ENCODE data around the gene KLC4. TPM values are rescaled to one million over a fixed set of nuclear protein-coding genes. Genes with fewer than 3 reads are reported as not detected.

KLC4 gene
- total and polyA plus RNA-seq, 3 donors from 2014 or later = 41.1 to 63.1 (median 49.4) TPM

DNA sequence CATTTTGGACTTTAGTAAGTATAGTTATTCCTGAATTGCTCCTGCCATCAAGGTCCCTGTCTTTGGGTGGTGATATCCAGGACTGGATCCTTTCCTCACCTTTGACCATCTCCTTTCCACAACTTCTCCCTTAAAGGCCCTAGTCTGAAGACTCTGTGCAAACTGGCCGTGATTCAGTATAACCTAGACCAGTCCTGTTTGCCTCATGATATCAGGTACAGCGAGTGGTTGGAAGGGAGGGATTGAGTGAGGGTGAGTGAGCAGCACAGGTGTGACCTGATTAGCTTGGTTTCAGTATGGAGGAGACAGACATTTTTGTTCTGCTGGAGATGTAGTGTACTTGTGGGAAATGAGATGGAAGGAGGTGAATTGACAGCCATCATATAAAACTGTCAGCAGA, 40.3 kb upstream of the KLC4 start:
- Histone ChIP-seq H3K27ac (no peak overlapping the region), H3K27me3 (no peaks in the 10 kb centered on the region), H3K4me1 (peaks cover 29% of the 10 kb centered on the region), H3K4me3 (no peak overlapping the region), H3K9me3 (no peaks in the 10 kb centered on the region), H3K36me3 (ENCODE audit: low read depth, missing control alignments) (no peaks in the 10 kb centered on the region)
- intact Hi-C loops (cut with DNase I; ENCODE audit: low total_unique reads) = no loop called here
- 85 to 86% methylated on average over 2 of the region's 2 CpGs for WGBS, 2 donors
- TF ChIP-seq, protein P1, sequence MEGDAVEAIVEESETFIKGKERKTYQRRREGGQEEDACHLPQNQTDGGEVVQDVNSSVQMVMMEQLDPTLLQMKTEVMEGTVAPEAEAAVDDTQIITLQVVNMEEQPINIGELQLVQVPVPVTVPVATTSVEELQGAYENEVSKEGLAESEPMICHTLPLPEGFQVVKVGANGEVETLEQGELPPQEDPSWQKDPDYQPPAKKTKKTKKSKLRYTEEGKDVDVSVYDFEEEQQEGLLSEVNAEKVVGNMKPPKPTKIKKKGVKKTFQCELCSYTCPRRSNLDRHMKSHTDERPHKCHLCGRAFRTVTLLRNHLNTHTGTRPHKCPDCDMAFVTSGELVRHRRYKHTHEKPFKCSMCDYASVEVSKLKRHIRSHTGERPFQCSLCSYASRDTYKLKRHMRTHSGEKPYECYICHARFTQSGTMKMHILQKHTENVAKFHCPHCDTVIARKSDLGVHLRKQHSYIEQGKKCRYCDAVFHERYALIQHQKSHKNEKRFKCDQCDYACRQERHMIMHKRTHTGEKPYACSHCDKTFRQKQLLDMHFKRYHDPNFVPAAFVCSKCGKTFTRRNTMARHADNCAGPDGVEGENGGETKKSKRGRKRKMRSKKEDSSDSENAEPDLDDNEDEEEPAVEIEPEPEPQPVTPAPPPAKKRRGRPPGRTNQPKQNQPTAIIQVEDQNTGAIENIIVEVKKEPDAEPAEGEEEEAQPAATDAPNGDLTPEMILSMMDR (IDR thresholded peaks at IDR 0.05) = no peak
- TF ChIP-seq POLR2A (IDR thresholded peaks at IDR 0.05) = no peak
- no peak for DNase-seq

DNA sequence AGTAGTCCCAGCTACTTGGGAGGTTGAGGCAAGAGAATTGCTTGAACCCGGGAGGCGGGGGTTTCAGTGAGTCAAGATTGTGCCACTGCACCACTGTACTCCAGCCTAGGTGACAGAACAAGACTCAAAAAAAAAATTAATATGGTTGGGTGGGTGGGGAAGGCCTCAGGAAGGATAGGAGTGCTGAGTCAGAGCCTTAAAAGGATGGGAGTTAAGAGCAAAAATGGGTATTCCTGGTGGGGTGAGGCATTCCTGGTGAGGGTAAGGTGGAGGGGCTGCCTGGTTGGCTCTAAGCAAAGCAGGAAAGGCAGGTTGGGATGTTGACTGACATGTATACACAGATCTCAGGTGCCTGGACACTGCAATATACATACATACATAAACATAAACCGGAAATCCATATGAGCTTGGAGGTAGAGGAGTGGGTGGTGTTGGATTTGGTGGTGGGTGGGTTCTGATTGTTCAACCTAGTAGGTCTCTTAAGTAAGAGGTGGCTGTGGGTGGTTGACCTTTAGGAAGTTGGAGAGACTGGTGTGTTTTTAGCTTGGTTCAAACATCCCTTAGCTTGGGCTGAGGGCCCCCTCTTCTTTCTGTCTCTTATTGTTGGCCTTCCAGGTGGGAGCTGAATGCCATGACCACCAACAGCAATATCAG, 39.3 kb upstream of the KLC4 start:
- H3K36me3 ChIP-seq (ENCODE audit: low read depth, missing control alignments) = no peaks in the 10 kb centered on the region
- H3K4me3 ChIP-seq = no peak overlapping the region
- DNase-seq = no peak
- no peaks in the 10 kb centered on the region for H3K9me3 ChIP-seq
- H3K27ac ChIP-seq = peak overlapping the region in 1 of 2 donors; percentile 88
- H3K27me3 ChIP-seq = no peaks in the 10 kb centered on the region
- H3K4me1 ChIP-seq = peaks cover 23% of the 10 kb centered on the region
- TF ChIP-seq, protein P1 (IDR thresholded peaks at IDR 0.05) = no peak
- TF ChIP-seq POLR2A (IDR thresholded peaks at IDR 0.05) = no peak
- intact Hi-C loops (cut with DNase I; ENCODE audit: low total_unique reads) = no loop called here
- WGBS, 2 donors = 95 to 100% methylated on average over 3 of the region's 3 CpGs

DNA sequence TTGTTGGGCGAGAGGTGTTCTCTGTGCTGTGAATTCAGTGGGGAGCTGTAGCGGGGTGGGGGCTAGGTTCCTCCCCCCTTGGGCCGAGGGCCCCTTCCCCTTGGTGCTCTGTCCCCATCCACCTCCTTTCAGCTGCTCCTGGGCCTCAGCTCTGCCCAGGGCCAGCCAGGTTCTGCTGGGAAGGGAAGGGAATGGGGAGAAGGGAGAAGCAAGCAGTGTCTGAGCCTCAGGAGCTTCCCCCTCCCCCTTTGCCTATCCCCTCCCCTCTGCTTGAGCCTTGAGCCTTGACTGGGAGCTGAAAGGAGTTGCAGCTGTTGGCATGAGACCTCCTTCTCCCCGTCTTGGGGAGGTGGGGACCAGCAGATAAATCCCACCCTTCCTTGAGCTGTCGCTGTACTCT, 38.6 kb upstream of the KLC4 start:
- Histone ChIP-seq H3K27ac (peak overlapping the region; percentile 40 to 88), H3K27me3 (no peaks in the 10 kb centered on the region), H3K36me3 (ENCODE audit: low read depth, missing control alignments) (no peaks in the 10 kb centered on the region), H3K4me3 (peak overlapping the region; percentile 84 to 92), H3K4me1 (peaks cover 17% of the 10 kb centered on the region), H3K9me3 (no peaks in the 10 kb centered on the region)
- DNase-seq = no peak
- WGBS, 2 donors = 36 to 40% methylated on average over 5 of the region's 5 CpGs
- intact Hi-C loops (cut with DNase I; ENCODE audit: low total_unique reads) = no loop called here
- TF ChIP-seq POLR2A (IDR thresholded peaks at IDR 0.05) = no peak
- TF ChIP-seq, protein P1 (IDR thresholded peaks at IDR 0.05) = no peak

DNA sequence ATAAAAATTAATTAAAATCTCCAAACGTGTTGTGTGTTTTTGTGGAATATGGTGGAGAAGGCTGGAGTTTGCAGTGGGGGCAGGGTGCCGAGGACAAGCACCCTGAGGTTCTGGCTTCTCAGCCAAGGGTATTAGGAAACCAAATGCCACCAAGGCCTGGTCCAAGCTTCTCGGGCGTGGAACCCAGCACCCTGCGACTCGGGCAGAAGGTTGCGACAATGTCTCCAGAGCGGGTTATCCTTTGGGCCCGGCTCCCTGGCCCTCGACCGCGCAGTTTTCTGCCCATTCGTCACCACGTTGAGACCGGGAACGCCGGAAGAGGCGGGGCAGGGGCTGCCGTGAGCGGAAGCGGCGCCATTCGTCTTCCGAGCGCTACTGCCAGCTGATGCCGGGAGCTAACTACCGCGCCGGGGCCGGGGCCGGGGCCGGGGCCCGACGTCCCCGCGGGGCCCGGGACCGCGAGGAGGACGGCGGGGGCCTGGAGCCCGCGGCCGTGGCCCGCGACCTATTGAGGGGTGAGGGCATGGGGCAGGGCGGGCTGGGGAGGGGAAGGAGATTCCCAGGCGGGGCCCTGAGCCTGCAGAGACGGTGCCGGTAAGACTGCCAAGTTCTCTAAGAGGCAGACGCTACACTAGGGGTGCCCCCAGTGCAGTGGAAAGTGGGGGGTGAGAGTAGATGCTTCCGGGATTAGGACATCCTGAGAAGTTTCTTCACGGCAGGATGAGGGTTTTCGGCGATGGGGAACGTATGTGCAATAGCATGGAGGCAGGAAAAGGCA, 38.0 kb upstream of the KLC4 start, which contains the start of gene RRP36:
Gene RRP36 (plus strand): TSS at position 354 of the 778 bp plus-strand sequence. CDS start 32 bp downstream, at position 386.
- peak within 1 kb of the TSS; percentile 40 to 88 for H3K27ac ChIP-seq
- peak; percentile 89 for DNase-seq
- peaks cover 11% of the 10 kb centered on the region for H3K4me1 ChIP-seq
- H3K4me3 ChIP-seq = peak within 1 kb of the TSS; percentile 84 to 92
- 0 to 1% methylated on average over 6 to 56 of the region's 56 CpGs for WGBS, 2 donors
- intact Hi-C loops (cut with DNase I; ENCODE audit: low total_unique reads) = no loop called here
- no peaks in the 10 kb centered on the region for H3K36me3 ChIP-seq (ENCODE audit: low read depth, missing control alignments)
- H3K9me3 ChIP-seq = no peaks in the 10 kb centered on the region
- no peaks in the 10 kb centered on the region for H3K27me3 ChIP-seq
- TF ChIP-seq, protein P1 (IDR thresholded peaks at IDR 0.05) = no peak
- no peak for TF ChIP-seq POLR2A (IDR thresholded peaks at IDR 0.05)
